Measurements from ENCODE around the gene NKAIN4. TPM values are rescaled to one million over a fixed set of nuclear protein-coding genes. Genes with fewer than 3 reads are reported as not detected.

The NKAIN4 gene
- total and polyA plus RNA-seq, 4 donors, result not detected

DNA sequence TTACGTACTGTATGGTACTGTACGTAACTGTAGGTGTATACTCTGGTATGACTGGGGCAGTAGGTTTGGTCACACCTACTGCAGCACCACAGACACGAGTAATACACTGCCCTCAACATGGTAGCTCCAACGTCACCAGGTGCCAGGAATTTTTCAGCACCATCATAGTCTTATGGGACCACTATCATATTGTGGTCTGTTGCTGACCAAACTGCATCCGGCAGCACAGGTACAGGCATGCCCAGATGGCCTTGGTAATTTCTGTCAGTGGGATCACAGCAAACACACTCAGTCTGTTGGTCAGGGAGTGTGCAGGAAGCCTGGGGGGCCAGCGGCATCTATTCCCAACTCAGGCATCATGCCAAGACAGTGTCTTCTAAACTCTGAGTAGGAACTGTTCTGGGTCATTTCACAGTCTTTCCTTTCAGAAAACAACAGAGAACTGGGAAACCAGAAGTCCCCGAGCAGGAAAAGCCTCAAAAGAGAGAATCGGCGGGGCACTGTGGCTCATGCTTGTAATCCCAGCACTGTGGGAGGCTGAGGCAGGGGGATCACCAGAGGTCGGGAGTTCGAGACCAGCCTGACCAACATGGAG lies 44.2 kb downstream of the NKAIN4 start:
- 74 to 80% methylated on average over 11 of the region's 11 CpGs for WGBS, 2 donors
- peaks cover 0 to 2% of the 10 kb centered on the region in 2 donors for H3K36me3 ChIP-seq (ENCODE audit: control insufficient read depth in 1 of 2, insufficient read depth in 2 of 2, low read length in 1 of 2)
- H3K27me3 ChIP-seq (ENCODE audit: control insufficient read depth in 1 of 2, insufficient read depth in 2 of 2, low read length in 1 of 2), result no peaks in the 10 kb centered on the region
- ATAC-seq (ENCODE audit: low FRiP score) (no peak), DNase-seq (no peak)
- H3K4me3 ChIP-seq (ENCODE audit: low read length in 2 of 2), result no peak overlapping the region
- no peaks in the 10 kb centered on the region for H3K4me1 ChIP-seq (ENCODE audit: control insufficient read depth in 1 of 2, insufficient read depth in 2 of 2, low read length in 2 of 2)
- no peak overlapping the region for H3K27ac ChIP-seq (ENCODE audit: low read depth in 1 of 2, low read length in 2 of 2)
- intact Hi-C loops (cut with DNase I), result no loop called here
- no peaks in the 10 kb centered on the region for H3K9me3 ChIP-seq (ENCODE audit: control insufficient read depth, low read length)

DNA sequence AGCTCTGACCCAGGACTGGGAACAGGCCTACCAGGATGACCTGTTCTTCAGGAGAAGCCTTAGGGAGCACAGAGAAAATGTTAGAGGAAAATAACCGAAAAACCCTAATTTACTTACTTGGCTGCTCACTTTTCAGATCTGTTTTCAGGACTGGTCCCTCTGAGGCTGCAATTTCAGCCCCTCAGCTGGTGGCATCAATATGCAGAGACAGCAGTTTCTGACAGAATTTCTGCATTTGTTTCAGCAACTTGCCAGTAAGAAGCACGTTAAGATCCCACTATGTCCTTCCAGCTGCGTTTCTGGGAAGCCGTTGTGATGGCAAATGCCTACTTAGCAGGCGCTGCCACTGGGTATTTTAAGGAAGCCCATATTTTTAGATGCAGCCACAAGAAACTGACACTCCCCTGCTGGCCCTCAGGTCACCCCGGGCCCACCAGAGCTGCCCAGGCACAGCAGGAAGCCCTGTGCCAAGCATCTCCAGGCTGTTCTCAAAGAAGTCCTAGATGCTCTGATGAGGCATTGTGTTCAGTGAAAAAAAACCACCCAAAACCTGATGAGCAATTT lies 45.8 kb downstream of the NKAIN4 start:
- WGBS, 2 donors, result 78 to 80% methylated on average over 6 of the region's 6 CpGs
- no peak for ATAC-seq (ENCODE audit: low FRiP score)

DNA sequence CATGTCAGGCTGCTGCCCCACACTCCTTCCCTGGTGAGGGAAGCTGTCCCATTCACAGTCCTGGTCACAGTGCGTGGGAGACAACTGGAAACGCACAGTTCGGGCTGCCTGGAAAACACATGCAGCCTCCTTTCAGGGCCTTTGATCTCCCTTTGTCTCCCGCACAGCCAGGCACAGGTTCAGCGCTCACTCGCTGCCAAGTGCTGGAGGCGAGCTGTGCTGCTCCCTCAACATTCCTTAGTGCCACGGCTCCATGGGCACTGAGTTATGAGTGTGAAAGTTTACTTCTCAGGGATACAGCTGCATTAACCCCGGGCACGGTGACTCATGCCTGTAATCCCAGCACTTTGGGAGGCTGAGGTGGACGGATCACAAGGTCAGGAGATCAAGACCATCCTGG lies 47.4 kb downstream of the NKAIN4 start:
- DNase-seq (no peak), ATAC-seq (ENCODE audit: low FRiP score) (no peak)
- 75 to 76% methylated on average over 11 of the region's 11 CpGs for WGBS, 2 donors
- intact Hi-C loops (cut with DNase I), result no loop called here
- Histone ChIP-seq H3K27ac (ENCODE audit: low read depth in 1 of 2, low read length in 2 of 2) (no peak overlapping the region), H3K4me3 (ENCODE audit: low read length in 2 of 2) (no peak overlapping the region), H3K27me3 (ENCODE audit: control insufficient read depth in 1 of 2, insufficient read depth in 2 of 2, low read length in 1 of 2) (no peaks in the 10 kb centered on the region), H3K9me3 (ENCODE audit: control insufficient read depth, low read length) (no peaks in the 10 kb centered on the region), H3K36me3 (ENCODE audit: control insufficient read depth in 1 of 2, insufficient read depth in 2 of 2, low read length in 1 of 2) (peaks cover 0 to 3% of the 10 kb centered on the region in 2 donors), H3K4me1 (ENCODE audit: control insufficient read depth in 1 of 2, insufficient read depth in 2 of 2, low read length in 2 of 2) (no peaks in the 10 kb centered on the region)

More for the DNA sequence above, 45.8 kb downstream of the NKAIN4 start:
- Histone ChIP-seq H3K4me1 (ENCODE audit: control insufficient read depth in 1 of 2, insufficient read depth in 2 of 2, low read length in 2 of 2) (no peaks in the 10 kb centered on the region), H3K4me3 (ENCODE audit: low read length in 2 of 2) (no peak overlapping the region), H3K27me3 (ENCODE audit: control insufficient read depth in 1 of 2, insufficient read depth in 2 of 2, low read length in 1 of 2) (no peaks in the 10 kb centered on the region), H3K27ac (ENCODE audit: low read depth in 1 of 2, low read length in 2 of 2) (no peak overlapping the region), H3K9me3 (ENCODE audit: control insufficient read depth, low read length) (no peaks in the 10 kb centered on the region), H3K36me3 (ENCODE audit: control insufficient read depth in 1 of 2, insufficient read depth in 2 of 2, low read length in 1 of 2) (peaks cover 0 to 5% of the 10 kb centered on the region in 2 donors)
- DNase-seq, result no peak
- intact Hi-C loops (cut with DNase I), result no loop called here

DNA sequence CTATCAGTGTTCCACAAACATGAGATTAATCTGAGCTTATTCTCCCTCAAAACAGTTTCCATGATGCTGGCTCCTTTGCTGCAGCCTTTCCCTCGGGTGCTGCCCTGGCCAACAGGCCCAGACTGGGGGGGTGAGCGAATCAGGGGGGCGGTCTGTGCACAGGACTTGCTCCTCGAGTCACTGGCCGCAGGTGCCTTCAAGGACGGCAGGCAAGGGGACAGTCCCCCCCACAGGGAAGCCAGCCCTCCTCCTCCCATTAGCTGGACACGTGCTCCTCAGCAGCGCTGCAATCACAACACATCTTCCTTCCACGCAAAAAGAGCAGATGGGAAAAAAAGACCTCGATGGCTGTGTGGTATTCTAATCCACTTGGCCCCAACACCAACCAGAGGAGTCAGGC lies 48.4 kb downstream of the NKAIN4 start:
- no peak overlapping the region for H3K4me3 ChIP-seq (ENCODE audit: low read length in 2 of 2)
- intact Hi-C loops (cut with DNase I), result no loop called here
- H3K4me1 ChIP-seq (ENCODE audit: control insufficient read depth in 1 of 2, insufficient read depth in 2 of 2, low read length in 2 of 2), result no peaks in the 10 kb centered on the region
- no peaks in the 10 kb centered on the region for H3K27me3 ChIP-seq (ENCODE audit: control insufficient read depth in 1 of 2, insufficient read depth in 2 of 2, low read length in 1 of 2)
- no peak for DNase-seq
- no peak overlapping the region for H3K27ac ChIP-seq (ENCODE audit: low read depth in 1 of 2, low read length in 2 of 2)
- no peaks in the 10 kb centered on the region for H3K9me3 ChIP-seq (ENCODE audit: control insufficient read depth, low read length)
- H3K36me3 ChIP-seq (ENCODE audit: control insufficient read depth in 1 of 2, insufficient read depth in 2 of 2, low read length in 1 of 2), result peaks cover 3% of the 10 kb centered on the region in 2 donors
- WGBS, 2 donors, result 77 to 80% methylated on average over 10 of the region's 10 CpGs
- ATAC-seq (ENCODE audit: low FRiP score), result no peak

DNA sequence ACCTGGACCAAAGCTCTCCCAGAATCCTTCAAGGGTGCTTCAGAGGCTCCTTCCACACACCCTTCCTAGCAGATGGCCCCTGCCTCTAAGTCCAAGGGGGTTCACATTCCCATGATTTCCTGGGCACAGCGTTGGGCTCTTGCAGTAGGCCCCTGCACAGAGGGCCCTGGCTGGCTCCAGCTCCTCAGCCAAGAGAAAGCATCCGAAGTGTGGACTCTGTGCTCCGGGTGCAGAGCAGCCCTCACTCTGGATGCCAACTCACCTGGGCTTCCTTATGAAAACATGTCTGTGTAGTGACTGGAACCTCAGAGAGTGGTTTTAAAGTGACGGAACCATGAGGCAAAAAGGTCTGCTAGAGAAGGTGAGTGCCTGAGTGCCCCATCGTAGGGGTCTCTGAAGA lies 49.9 kb downstream of the NKAIN4 start:
- Histone ChIP-seq H3K4me1 (ENCODE audit: control insufficient read depth in 1 of 2, insufficient read depth in 2 of 2, low read length in 2 of 2) (no peaks in the 10 kb centered on the region), H3K27ac (ENCODE audit: low read depth in 1 of 2, low read length in 2 of 2) (no peak overlapping the region), H3K27me3 (ENCODE audit: control insufficient read depth in 1 of 2, insufficient read depth in 2 of 2, low read length in 1 of 2) (no peaks in the 10 kb centered on the region), H3K36me3 (ENCODE audit: control insufficient read depth in 1 of 2, insufficient read depth in 2 of 2, low read length in 1 of 2) (peaks cover 3 to 5% of the 10 kb centered on the region in 2 donors), H3K4me3 (ENCODE audit: low read length in 2 of 2) (no peak overlapping the region), H3K9me3 (ENCODE audit: control insufficient read depth, low read length) (no peaks in the 10 kb centered on the region)
- 86 to 89% methylated on average over 5 of the region's 5 CpGs for WGBS, 2 donors
- ATAC-seq (ENCODE audit: low FRiP score) (no peak), DNase-seq (no peak)
- intact Hi-C loops (cut with DNase I), result no loop called here

DNA sequence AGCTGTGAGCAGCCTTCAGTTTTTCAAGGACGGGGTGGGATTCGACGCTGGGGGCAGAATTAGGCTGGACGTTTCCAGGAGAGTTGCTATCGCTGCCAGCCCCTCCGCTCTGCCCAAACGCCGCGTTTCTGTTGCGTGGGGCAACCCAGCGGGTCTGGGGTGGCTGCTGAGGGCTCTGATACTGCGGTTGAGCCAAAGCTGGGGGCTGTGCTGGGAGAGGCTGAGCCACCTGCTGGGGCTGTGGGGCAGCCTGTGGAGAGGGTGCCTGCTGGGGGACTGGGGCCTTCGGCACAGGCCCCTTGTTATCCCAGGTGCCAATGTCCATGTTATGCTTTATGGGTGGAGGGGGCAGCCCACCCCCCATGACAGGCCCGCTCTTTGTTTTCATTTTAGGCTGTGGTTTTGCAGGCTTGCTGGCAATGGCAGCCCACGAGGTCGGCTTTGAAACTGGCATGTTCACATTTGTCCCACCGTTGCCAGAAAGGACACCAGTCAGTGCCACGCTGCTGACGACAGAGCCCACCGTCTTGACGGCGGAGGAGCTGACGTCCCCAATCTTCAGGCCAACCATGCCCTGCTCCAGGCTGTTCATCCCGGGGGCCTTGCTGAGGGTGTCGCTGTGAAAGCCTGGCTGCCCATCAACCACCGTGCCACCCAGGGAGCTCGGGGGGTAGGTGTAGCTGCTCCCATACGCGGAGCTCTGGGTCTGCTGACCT lies 51.3 kb downstream of the NKAIN4 start:
- WGBS, 2 donors, result 92 to 93% methylated on average over 28 to 29 of the region's 29 CpGs
- Histone ChIP-seq H3K4me1 (ENCODE audit: control insufficient read depth in 1 of 2, insufficient read depth in 2 of 2, low read length in 2 of 2) (no peaks in the 10 kb centered on the region), H3K4me3 (ENCODE audit: low read length in 2 of 2) (no peak overlapping the region), H3K36me3 (ENCODE audit: control insufficient read depth in 1 of 2, insufficient read depth in 2 of 2, low read length in 1 of 2) (peaks cover 3 to 5% of the 10 kb centered on the region in 2 donors), H3K27ac (ENCODE audit: low read depth in 1 of 2, low read length in 2 of 2) (no peak overlapping the region), H3K27me3 (ENCODE audit: control insufficient read depth in 1 of 2, insufficient read depth in 2 of 2, low read length in 1 of 2) (no peaks in the 10 kb centered on the region), H3K9me3 (ENCODE audit: control insufficient read depth, low read length) (no peaks in the 10 kb centered on the region)
- no peak for ATAC-seq (ENCODE audit: low FRiP score)
- intact Hi-C loops (cut with DNase I), result no loop called here
- DNase-seq, result no peak

DNA sequence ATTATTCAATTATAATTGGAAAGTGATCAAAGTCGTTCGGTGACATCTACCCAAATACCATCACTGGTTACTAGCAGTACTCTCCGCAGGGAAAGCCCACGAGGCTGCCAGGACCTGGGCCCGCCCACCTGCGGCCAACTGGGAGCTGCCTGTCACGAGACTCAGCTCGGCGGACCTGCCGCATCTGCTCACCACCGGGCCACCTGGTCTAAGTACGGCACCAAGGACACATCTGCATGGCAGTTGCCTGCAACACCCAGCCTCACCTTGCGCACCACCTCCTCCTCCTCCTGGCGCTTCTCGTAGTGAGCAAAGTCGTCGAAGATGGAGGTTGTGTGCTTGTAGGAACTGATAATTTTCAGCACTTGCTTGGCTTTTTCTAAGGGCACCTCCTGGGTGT lies 52.2 kb downstream of the NKAIN4 start:
- Histone ChIP-seq H3K4me3 (ENCODE audit: low read length in 2 of 2) (no peak overlapping the region), H3K27me3 (ENCODE audit: control insufficient read depth in 1 of 2, insufficient read depth in 2 of 2, low read length in 1 of 2) (no peaks in the 10 kb centered on the region), H3K4me1 (ENCODE audit: control insufficient read depth in 1 of 2, insufficient read depth in 2 of 2, low read length in 2 of 2) (no peaks in the 10 kb centered on the region), H3K27ac (ENCODE audit: low read depth in 1 of 2, low read length in 2 of 2) (no peak overlapping the region), H3K9me3 (ENCODE audit: control insufficient read depth, low read length) (no peaks in the 10 kb centered on the region), H3K36me3 (ENCODE audit: control insufficient read depth in 1 of 2, insufficient read depth in 2 of 2, low read length in 1 of 2) (peaks cover 3 to 5% of the 10 kb centered on the region in 2 donors)
- ATAC-seq (ENCODE audit: low FRiP score) (no peak), DNase-seq (no peak)
- intact Hi-C loops (cut with DNase I), result no loop called here
- WGBS, 2 donors, result 87 to 89% methylated on average over 17 of the region's 17 CpGs

DNA sequence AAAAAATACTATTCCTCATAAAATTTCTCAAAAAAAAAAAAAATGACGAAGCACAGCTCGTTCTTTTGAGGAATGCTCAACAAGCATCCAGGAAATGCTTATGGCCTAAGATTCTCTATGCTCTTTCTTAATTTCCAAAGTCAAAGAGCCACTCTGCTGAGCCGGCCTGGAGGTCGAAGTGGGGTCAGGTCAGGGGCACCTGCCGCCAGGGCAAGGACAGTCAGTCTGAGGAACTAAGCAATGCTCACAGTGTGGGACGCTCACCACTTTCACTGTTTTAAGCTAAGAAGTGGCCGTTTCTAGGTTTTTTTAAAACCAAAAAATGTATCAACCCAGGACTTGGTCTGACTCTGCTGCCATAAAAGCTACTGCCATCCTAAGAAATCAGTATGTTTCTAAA lies 55.7 kb downstream of the NKAIN4 start:
- H3K36me3 ChIP-seq (ENCODE audit: control insufficient read depth in 1 of 2, insufficient read depth in 2 of 2, low read length in 1 of 2), result peaks cover 3 to 4% of the 10 kb centered on the region in 2 donors
- no peak overlapping the region for H3K27ac ChIP-seq (ENCODE audit: low read depth in 1 of 2, low read length in 2 of 2)
- intact Hi-C loops (cut with DNase I), result no loop called here
- ATAC-seq (ENCODE audit: low FRiP score), result no peak
- no peak for DNase-seq
- 61 to 70% methylated on average over 7 of the region's 7 CpGs for whole genome bisulfite sequencing, 2 donors
- H3K4me3 ChIP-seq (ENCODE audit: low read length in 2 of 2), result no peak overlapping the region
- H3K4me1 ChIP-seq (ENCODE audit: control insufficient read depth in 1 of 2, insufficient read depth in 2 of 2, low read length in 2 of 2), result no peaks in the 10 kb centered on the region
- no peaks in the 10 kb centered on the region for H3K9me3 ChIP-seq (ENCODE audit: control insufficient read depth, low read length)
- H3K27me3 ChIP-seq (ENCODE audit: control insufficient read depth in 1 of 2, insufficient read depth in 2 of 2, low read length in 1 of 2), result no peaks in the 10 kb centered on the region

Data from aorta (tissue), 5 donors.